ENCODE measurements around the gene HPCAL1.

HPCAL1 gene

DNA sequence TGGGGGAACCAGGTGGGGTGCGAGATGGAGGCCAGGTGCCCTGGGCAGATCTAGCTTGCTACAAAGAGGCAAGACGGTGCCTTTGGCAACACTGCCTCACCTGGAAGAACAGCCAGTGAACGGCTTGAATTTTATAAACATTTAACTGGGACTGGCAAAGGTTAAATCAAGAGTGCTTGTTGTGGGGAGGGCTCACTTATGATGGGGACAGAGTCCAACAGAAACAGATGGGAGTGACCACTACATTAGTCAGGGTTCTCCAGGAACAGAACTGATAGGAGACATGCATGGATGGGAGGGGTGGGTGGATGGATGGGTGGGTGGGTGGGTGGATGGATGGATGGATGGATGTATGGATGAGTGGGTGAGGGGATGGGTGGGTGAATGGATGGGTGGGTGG lies 126.2 kb downstream of the HPCAL1 start:
- no peak for FAIRE-seq
- TF ChIP-seq, protein P1, sequence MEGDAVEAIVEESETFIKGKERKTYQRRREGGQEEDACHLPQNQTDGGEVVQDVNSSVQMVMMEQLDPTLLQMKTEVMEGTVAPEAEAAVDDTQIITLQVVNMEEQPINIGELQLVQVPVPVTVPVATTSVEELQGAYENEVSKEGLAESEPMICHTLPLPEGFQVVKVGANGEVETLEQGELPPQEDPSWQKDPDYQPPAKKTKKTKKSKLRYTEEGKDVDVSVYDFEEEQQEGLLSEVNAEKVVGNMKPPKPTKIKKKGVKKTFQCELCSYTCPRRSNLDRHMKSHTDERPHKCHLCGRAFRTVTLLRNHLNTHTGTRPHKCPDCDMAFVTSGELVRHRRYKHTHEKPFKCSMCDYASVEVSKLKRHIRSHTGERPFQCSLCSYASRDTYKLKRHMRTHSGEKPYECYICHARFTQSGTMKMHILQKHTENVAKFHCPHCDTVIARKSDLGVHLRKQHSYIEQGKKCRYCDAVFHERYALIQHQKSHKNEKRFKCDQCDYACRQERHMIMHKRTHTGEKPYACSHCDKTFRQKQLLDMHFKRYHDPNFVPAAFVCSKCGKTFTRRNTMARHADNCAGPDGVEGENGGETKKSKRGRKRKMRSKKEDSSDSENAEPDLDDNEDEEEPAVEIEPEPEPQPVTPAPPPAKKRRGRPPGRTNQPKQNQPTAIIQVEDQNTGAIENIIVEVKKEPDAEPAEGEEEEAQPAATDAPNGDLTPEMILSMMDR (IDR thresholded peaks at IDR 0.05; ENCODE audit: insufficient read depth, missing control alignments), result no peak
- DNase-seq (ENCODE audit: insufficient read length, low spot score), result no peak

GRCh38 chr2:10430886-10431622 lies 128.3 kb downstream of the HPCAL1 start:
- TF ChIP-seq, protein P1 (IDR thresholded peaks at IDR 0.05; ENCODE audit: insufficient read depth, missing control alignments), result no peak
- FAIRE-seq, result no peak
- DNase-seq (ENCODE audit: insufficient read length, low spot score), result no peak

DNA sequence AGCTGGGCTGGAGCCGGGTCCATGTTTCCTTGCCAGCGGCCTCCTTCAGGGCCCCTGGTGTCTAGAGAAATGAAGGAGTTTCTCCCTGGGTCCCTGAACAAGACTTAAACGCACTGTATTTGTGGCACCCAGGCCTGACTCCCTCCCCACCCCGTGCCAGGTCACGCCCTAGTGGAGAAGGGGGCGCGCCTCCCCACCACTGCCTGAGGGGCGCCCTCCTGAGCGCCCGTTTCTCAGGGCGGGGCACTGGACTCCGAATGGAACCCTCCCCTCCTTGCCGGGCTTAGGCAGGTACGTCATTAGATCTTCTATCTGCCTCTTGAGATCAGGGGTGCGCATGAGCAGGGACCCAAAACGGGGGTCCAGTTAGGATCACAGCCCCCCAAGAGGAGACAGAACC lies 129.1 kb downstream of the HPCAL1 start:
- DNase-seq (ENCODE audit: insufficient read length, low spot score) (no peak), FAIRE-seq (no peak)
- TF ChIP-seq, protein P1 (IDR thresholded peaks at IDR 0.05; ENCODE audit: insufficient read depth, missing control alignments), result no peak

DNA sequence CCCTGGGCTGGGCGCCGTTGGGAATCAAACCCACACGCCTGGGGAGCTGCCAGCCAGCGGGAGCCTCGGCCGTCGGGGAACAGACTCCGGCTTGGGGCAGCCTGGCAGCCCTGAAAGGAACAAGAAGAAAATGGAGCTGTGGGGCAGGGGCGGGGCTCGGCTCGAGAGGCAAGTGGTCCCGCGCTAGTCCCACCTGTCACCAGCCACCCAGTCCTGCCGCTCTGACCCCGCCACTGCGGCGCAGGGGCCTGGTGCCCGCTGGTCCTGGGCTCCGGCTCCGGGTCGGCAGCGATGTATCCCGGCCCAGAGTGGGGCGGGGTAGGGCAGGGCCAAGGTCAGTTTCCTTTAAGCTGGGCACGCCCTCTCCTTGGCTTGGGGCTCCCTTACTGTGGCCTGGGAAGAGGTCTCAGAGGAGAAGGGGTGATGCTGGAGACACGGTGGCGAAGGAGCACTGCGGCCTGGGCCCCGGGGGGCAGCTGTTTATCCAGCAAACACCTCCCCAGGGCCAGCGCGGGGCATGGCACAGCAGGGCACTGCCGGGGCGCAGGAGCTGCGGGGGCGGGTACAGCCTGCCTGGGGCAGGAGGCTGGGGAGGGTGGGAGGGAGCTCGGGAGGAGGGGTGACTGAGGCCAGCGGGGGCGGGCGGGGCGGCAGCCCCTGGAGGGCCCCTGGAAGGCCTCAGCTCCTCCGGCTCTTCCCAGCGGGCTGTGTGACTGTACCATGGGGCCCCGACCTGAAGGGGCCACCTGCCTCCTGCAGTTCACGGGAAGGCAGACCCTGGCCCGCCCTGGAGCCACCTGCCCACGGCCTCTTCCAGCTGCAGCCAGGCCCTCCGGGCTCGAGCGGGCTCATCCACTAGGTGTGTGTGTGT lies 129.8 kb downstream of the HPCAL1 start:
- FAIRE-seq (no peak), DNase-seq (ENCODE audit: insufficient read length, low spot score) (no peak)
- TF ChIP-seq, protein P1 (IDR thresholded peaks at IDR 0.05; ENCODE audit: insufficient read depth, missing control alignments), result no peak

- TF ChIP-seq, protein P1 (IDR thresholded peaks at IDR 0.05; ENCODE audit: insufficient read depth, missing control alignments), result no peak
- no peak for DNase-seq (ENCODE audit: insufficient read length, low spot score)
- no peak for FAIRE-seq
Measured at GRCh38 chr2:10433264-10433946, 130.7 kb downstream of the HPCAL1 start.

- TF ChIP-seq, protein P1 (IDR thresholded peaks at IDR 0.05; ENCODE audit: insufficient read depth, missing control alignments), result no peak
- FAIRE-seq, result no peak
Measured at GRCh38 chr2:10433947-10434885, 131.5 kb downstream of the HPCAL1 start.

More at GRCh38 chr2:10433947-10434885, 131.5 kb downstream of the HPCAL1 start:
- DNase-seq (ENCODE audit: insufficient read length, low spot score), result no peak

Data from D721Med (cell line).